HG03280 (cell line): ENCODE results near the gene CRACDL.

Experiments used
- ATAC-seq: cut with Tn5 transposase; IDR thresholded peaks from one replicate; pipeline ENCODE4 v1.9.1; 2021; ENCODE audit warnings: mild to moderate bottlenecking, moderate library complexity; ENCODE audit not compliant: unreplicated experiment

CRACDL gene

GRCh38 chr2:98781822-98782221 is 154.2 kb downstream of the CRACDL start:
- ATAC-seq = no peak

- ATAC-seq = no peak
These were observed 157.1 kb downstream of the CRACDL start for GRCh38 chr2:98778741-98779483.

GRCh38 chr2:98778151-98778550 is 157.9 kb downstream of the CRACDL start:
- no peak for ATAC-seq

GRCh38 chr2:98777710-98778109 is 158.3 kb downstream of the CRACDL start:
- no peak for ATAC-seq

- ATAC-seq = no peak
These were observed 158.9 kb downstream of the CRACDL start for GRCh38 chr2:98777076-98777475.

- no peak for ATAC-seq
These were observed 159.9 kb downstream of the CRACDL start for GRCh38 chr2:98776136-98776535.

GRCh38 chr2:98775146-98775986 is 160.7 kb downstream of the CRACDL start:
- ATAC-seq = no peak

GRCh38 chr2:98773907-98774306 is 162.1 kb downstream of the CRACDL start:
- ATAC-seq = no peak

GRCh38 chr2:98773169-98773568 is 162.9 kb downstream of the CRACDL start:
- ATAC-seq = no peak

- no peak for ATAC-seq
These were observed 163.5 kb downstream of the CRACDL start for GRCh38 chr2:98772536-98772935.

GRCh38 chr2:98771721-98772524 is 164.1 kb downstream of the CRACDL start:
- no peak for ATAC-seq

GRCh38 chr2:98771264-98771663 is 164.8 kb downstream of the CRACDL start:
- ATAC-seq = no peak

- ATAC-seq = no peak
These were observed 166.2 kb downstream of the CRACDL start for GRCh38 chr2:98769784-98770183.

- no peak for ATAC-seq
These were observed 166.9 kb downstream of the CRACDL start for GRCh38 chr2:98769114-98769476.

GRCh38 chr2:98768384-98769113 is 167.5 kb downstream of the CRACDL start:
- no peak for ATAC-seq

GRCh38 chr2:98764499-98764898 is 171.5 kb downstream of the CRACDL start:
- no peak for ATAC-seq

GRCh38 chr2:98763209-98763951 is 172.6 kb downstream of the CRACDL start:
- no peak for ATAC-seq

GRCh38 chr2:98761909-98762308 is 174.1 kb downstream of the CRACDL start:
- no peak for ATAC-seq

- ATAC-seq = no peak
These were observed 174.7 kb downstream of the CRACDL start for GRCh38 chr2:98761267-98761781.
